HL-60 (cell line): ENCODE measurements around the gene IL13RA2.

Experiments
- GABPA ChIP-seq: IDR thresholded peaks from 2 replicates; pipeline ENCODE4 v1.6.1; 2012; ENCODE audit warnings: low read depth
- TF ChIP-seq, protein P1 (sequence below): IDR thresholded peaks from one replicate; pipeline ENCODE4 v1.5.1; 2011; ENCODE audit warnings: low read length, control low read depth, inconsistent platforms; ENCODE audit not compliant: insufficient read depth

GRCh38 chrX:115013705-115014104 is 3.7 kb downstream of the IL13RA2 start:
- TF ChIP-seq, protein P1, sequence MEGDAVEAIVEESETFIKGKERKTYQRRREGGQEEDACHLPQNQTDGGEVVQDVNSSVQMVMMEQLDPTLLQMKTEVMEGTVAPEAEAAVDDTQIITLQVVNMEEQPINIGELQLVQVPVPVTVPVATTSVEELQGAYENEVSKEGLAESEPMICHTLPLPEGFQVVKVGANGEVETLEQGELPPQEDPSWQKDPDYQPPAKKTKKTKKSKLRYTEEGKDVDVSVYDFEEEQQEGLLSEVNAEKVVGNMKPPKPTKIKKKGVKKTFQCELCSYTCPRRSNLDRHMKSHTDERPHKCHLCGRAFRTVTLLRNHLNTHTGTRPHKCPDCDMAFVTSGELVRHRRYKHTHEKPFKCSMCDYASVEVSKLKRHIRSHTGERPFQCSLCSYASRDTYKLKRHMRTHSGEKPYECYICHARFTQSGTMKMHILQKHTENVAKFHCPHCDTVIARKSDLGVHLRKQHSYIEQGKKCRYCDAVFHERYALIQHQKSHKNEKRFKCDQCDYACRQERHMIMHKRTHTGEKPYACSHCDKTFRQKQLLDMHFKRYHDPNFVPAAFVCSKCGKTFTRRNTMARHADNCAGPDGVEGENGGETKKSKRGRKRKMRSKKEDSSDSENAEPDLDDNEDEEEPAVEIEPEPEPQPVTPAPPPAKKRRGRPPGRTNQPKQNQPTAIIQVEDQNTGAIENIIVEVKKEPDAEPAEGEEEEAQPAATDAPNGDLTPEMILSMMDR: no peak
- TF ChIP-seq GABPA: no peak
